CD14-positive monocyte (primary cell): ENCODE measurements around the gene TAOK1. TPM values are rescaled to one million over a fixed set of nuclear protein-coding genes. Genes with fewer than 3 reads are reported as not detected.

Experiments used
- DNase-seq, 3 donors: peaks; one replicate each; pipeline ENCODE4 v3.0.0-alpha.2; 2011 to 2022
- H2AFZ ChIP-seq: 2 replicates; pipeline ENCODE4 v1.6.0; 2012; ENCODE audit warnings: mild to moderate bottlenecking, low read depth, low read length, inconsistent platforms; ENCODE audit not compliant: insufficient read depth, poor library complexity, severe bottlenecking
- H3K27ac ChIP-seq, 2 donors: 1 replicate in 1 of 2; 2 replicates in 1 of 2; pipeline ENCODE4 v1.5.1; 2012 to 2013; ENCODE audit warnings: low read length in 2 of 2, control low read depth in 1 of 2, inconsistent platforms in 1 of 2, low read depth in 1 of 2, mild to moderate bottlenecking in 1 of 2
- H3K27me3 ChIP-seq, 2 donors: one replicate each; pipeline versions ENCODE4 v1.6.0 to v1.6.1; 2011 to 2013; ENCODE audit warnings: low read length in 2 of 2; ENCODE audit not compliant: control insufficient read depth in 2 of 2, insufficient read depth in 2 of 2
- H3K36me3 ChIP-seq, 2 donors: replicated peaks in 1 of 2; 1 replicate in 1 of 2; 2 replicates in 1 of 2; pipeline versions ENCODE4 v1.5.1 to v1.6.1; 2012 to 2013; ENCODE audit warnings: low read length in 2 of 2, control low read depth in 1 of 2, inconsistent platforms in 1 of 2, mild to moderate bottlenecking in 1 of 2; ENCODE audit not compliant: insufficient read depth in 2 of 2, control insufficient read depth in 1 of 2
- H3K4me1 ChIP-seq, 2 donors: 1 replicate in 1 of 2; 2 replicates in 1 of 2; pipeline versions ENCODE4 v1.5.1 to v1.6.1; 2012 to 2013; ENCODE audit warnings: low read length in 2 of 2, control low read depth in 1 of 2, inconsistent platforms in 1 of 2, mild to moderate bottlenecking in 1 of 2, moderate library complexity in 1 of 2; ENCODE audit not compliant: insufficient read depth in 2 of 2, control insufficient read depth in 1 of 2
- H3K4me2 ChIP-seq: replicated peaks from 2 replicates; pipeline ENCODE3; 2012; ENCODE audit warnings: low read length, moderate library complexity, mild to moderate bottlenecking; ENCODE audit not compliant: poor library complexity, severe bottlenecking; ENCODE audit errors: extremely low read depth
- H3K4me3 ChIP-seq, 3 experiments: fragments of 200-600 bp in 1 of 3; sonication (generic) in 1 of 3; replicated peaks in 1 of 3; 1 replicate in 2 of 3; 2 replicates in 1 of 3; pipeline ENCODE4 v1.5.1; 2011 to 2013; ENCODE audit warnings: low read length in 3 of 3, mild to moderate bottlenecking in 3 of 3, control low read depth in 2 of 3, low read depth in 2 of 3, inconsistent platforms in 1 of 3, moderate library complexity in 1 of 3
- H3K79me2 ChIP-seq: 2 replicates; pipeline ENCODE4 v1.6.0; 2012; ENCODE audit warnings: mild to moderate bottlenecking, control low read depth, inconsistent platforms, low read length, moderate library complexity; ENCODE audit not compliant: insufficient read depth
- H3K9ac ChIP-seq: 2 replicates; pipeline ENCODE4 v1.6.0; 2017; ENCODE audit warnings: low read length, mild to moderate bottlenecking; ENCODE audit not compliant: insufficient read depth, poor library complexity, severe bottlenecking
- H3K9me3 ChIP-seq, 2 donors: replicated peaks in 1 of 2; 1 replicate in 1 of 2; 2 replicates in 1 of 2; pipeline versions ENCODE4 v1.5.1 to v1.6.1; 2012 to 2013; ENCODE audit warnings: low read length in 2 of 2, control low read depth in 1 of 2; ENCODE audit not compliant: control insufficient read depth in 1 of 2, insufficient read depth in 1 of 2
- H4K20me1 ChIP-seq: 2 replicates; pipeline ENCODE4 v1.6.0; 2012; ENCODE audit warnings: mild to moderate bottlenecking, low read length, control low read depth, moderate library complexity; ENCODE audit not compliant: insufficient read depth
- H3K27ac Mint-ChIP-seq, 7 donors: one replicate each; pipeline ENCODE4 v1.8.0; 2020; ENCODE audit warnings: mild to moderate bottlenecking in 7 of 7, mixed read lengths in 7 of 7, moderate library complexity in 6 of 7, inconsistent platforms in 2 of 7
- H3K27me3 Mint-ChIP-seq, 3 donors: one replicate each; pipeline ENCODE4 v1.8.0; 2021 to 2022; ENCODE audit warnings: low read depth in 3 of 3, mild to moderate bottlenecking in 3 of 3, mixed read lengths in 3 of 3, moderate library complexity in 3 of 3, inconsistent platforms in 1 of 3
- H3K36me3 Mint-ChIP-seq, 2 donors: one replicate each; pipeline ENCODE4 v1.8.0; 2020; ENCODE audit warnings: mixed read lengths in 2 of 2, inconsistent platforms in 1 of 2, mild to moderate bottlenecking in 1 of 2
- H3K4me1 Mint-ChIP-seq: one replicate; pipeline ENCODE4 v1.8.0; 2020; ENCODE audit warnings: mild to moderate bottlenecking, mixed read lengths
- H3K4me3 Mint-ChIP-seq, 2 donors: one replicate each; pipeline ENCODE4 v1.8.0; 2020; ENCODE audit warnings: mild to moderate bottlenecking in 2 of 2, mixed read lengths in 2 of 2, moderate library complexity in 1 of 2
- H3K9me3 Mint-ChIP-seq, 7 donors: one replicate each; pipeline ENCODE4 v1.8.0; 2020 to 2022; ENCODE audit warnings: mixed read lengths in 7 of 7, mild to moderate bottlenecking in 6 of 7, moderate library complexity in 6 of 7, inconsistent platforms in 2 of 7
- CTCF ChIP-seq: fragments of 200-600 bp; IDR thresholded peaks from one replicate; pipeline ENCODE4 v1.8.0; 2022; ENCODE audit warnings: antibody characterized with exemption, mild to moderate bottlenecking
- WGBS: methylation state at CpG from one replicate; pipeline ENCODE4 v1.1.5; 2013; ENCODE audit warnings: missing lambda C conversion rate; ENCODE audit not compliant: insufficient coverage; 5-methylcytosine and 5-hydroxymethylcytosine counted together
- intact Hi-C, 2 donors: fragments of 100-400 bp; cut with micrococcal nuclease; formaldehyde crosslinking; loops; one replicate each; pipeline versions ENCODE4 v1.15.0 to v1.15.1; 2023
- polyA plus RNA-seq, 3 donors: library from polyadenylated mRNA; depleted of rRNA in 1 of 3; unstranded in 2 of 3; stranded (reverse) in 1 of 3; fragments of 300-500 nt in 2 of 3; fragments of >200 nt in 1 of 3; fragmentation: Illumina TruSeq in 2 of 3; gene quantifications; 1 replicate in 2 of 3; 2 replicates in 1 of 3; pipeline ENCODE4 v1.2.3, GENCODE V29; 2012 to 2021

TAOK1 gene
- polyA plus RNA-seq, 3 donors, result 2.4 to 13.9 (median 4.8) TPM

- Histone ChIP-seq H3K27me3 (peaks cover 0 to 4% of the 10 kb centered on the region in 2 donors), H3K27ac (no peak overlapping the region), H2AFZ (no peak overlapping the region), H3K9me3 (no peaks in the 10 kb centered on the region), H4K20me1 (peaks cover 63% of the 10 kb centered on the region), H3K4me3 (peak overlapping the region in 1 of 3 experiments; percentile 79), H3K9ac (no peak overlapping the region), H3K4me2 (peak overlapping the region; percentile 30), H3K4me1 (peaks cover 70 to 73% of the 10 kb centered on the region in 2 donors), H3K36me3 (peaks cover 9 to 17% of the 10 kb centered on the region in 2 donors), H3K79me2 (peaks cover 63% of the 10 kb centered on the region)
- no peak for TF ChIP-seq CTCF
- H3K4me3 Mint-ChIP-seq, result peak overlapping the region in 1 of 2 donors; percentile 34
- H3K4me1 Mint-ChIP-seq, result peaks cover 70% of the 10 kb centered on the region
- peaks cover 11 to 20% of the 10 kb centered on the region in 2 donors for H3K36me3 Mint-ChIP-seq
- H3K27ac Mint-ChIP-seq, result peak overlapping the region in 4 of 7 donors; percentile 18 to 61 (median 24)
- peaks cover 2 to 16% (median 7%) of the 10 kb centered on the region in 3 donors for H3K27me3 Mint-ChIP-seq
- peak in 2 of 3 donors; percentile 29 to 45 for DNase-seq
- WGBS, result 67% methylated on average over 5 of the region's 9 CpGs
- intact Hi-C loops, result loop anchor here in 1 of 2 donors (10.0 kb wide), 1 partner anchor 338 kb away; no protein-coding TSS in a partner anchor
- no peaks in the 10 kb centered on the region for H3K9me3 Mint-ChIP-seq
Observed at GRCh38 chr17:29586676-29587469, 196.7 kb downstream of the TAOK1 start.

GRCh38 chr17:29587591-29587990 lies 197.4 kb downstream of the TAOK1 start:
- DNase-seq, result no peak
- peaks cover 77 to 80% of the 10 kb centered on the region in 2 donors for H3K4me1 ChIP-seq
- peak overlapping the region; percentile 82 for H3K4me2 ChIP-seq
- H2AFZ ChIP-seq, result no peak overlapping the region
- H3K9me3 Mint-ChIP-seq, result peaks cover 0 to under 1% (median 0%) of the 10 kb centered on the region in 7 donors
- H3K36me3 ChIP-seq, result peaks cover 2 to 10% of the 10 kb centered on the region in 2 donors
- H3K27ac ChIP-seq, result peak overlapping the region in 1 of 2 donors; percentile 38
- H3K27me3 Mint-ChIP-seq, result peaks cover 6 to 21% (median 14%) of the 10 kb centered on the region in 3 donors
- H3K9me3 ChIP-seq, result no peaks in the 10 kb centered on the region
- intact Hi-C loops, result loop anchor here in 1 of 2 donors (10.0 kb wide), 1 partner anchor 337 kb away; no protein-coding TSS in a partner anchor
- peaks cover 61% of the 10 kb centered on the region for H4K20me1 ChIP-seq
- H3K4me1 Mint-ChIP-seq, result peaks cover 77% of the 10 kb centered on the region
- H3K79me2 ChIP-seq, result peaks cover 63% of the 10 kb centered on the region
- peaks cover 0 to 11% of the 10 kb centered on the region in 2 donors for H3K27me3 ChIP-seq
- H3K9ac ChIP-seq, result peak overlapping the region; percentile 46
- peak overlapping the region in 1 of 3 experiments; percentile 79 for H3K4me3 ChIP-seq
- WGBS, result no CpG with 5 or more reads among the region's 6 CpGs
- TF ChIP-seq CTCF, result no peak
- H3K4me3 Mint-ChIP-seq, result peak overlapping the region; percentile 91 to 93
- peaks cover 6 to 13% of the 10 kb centered on the region in 2 donors for H3K36me3 Mint-ChIP-seq
- H3K27ac Mint-ChIP-seq, result peak overlapping the region in 1 of 7 donors; percentile 48
